Measurements from ENCODE around the gene PADI1. TPM values are rescaled to one million over a fixed set of nuclear protein-coding genes. Genes with fewer than 3 reads are reported as not detected.

The PADI1 gene
- total and polyA plus RNA-seq, 2 of the 8 experiments (the other 6 are each of a cell fraction or from before 2014, with no cell fraction given): 0.20 to 0.30 TPM

DNA sequence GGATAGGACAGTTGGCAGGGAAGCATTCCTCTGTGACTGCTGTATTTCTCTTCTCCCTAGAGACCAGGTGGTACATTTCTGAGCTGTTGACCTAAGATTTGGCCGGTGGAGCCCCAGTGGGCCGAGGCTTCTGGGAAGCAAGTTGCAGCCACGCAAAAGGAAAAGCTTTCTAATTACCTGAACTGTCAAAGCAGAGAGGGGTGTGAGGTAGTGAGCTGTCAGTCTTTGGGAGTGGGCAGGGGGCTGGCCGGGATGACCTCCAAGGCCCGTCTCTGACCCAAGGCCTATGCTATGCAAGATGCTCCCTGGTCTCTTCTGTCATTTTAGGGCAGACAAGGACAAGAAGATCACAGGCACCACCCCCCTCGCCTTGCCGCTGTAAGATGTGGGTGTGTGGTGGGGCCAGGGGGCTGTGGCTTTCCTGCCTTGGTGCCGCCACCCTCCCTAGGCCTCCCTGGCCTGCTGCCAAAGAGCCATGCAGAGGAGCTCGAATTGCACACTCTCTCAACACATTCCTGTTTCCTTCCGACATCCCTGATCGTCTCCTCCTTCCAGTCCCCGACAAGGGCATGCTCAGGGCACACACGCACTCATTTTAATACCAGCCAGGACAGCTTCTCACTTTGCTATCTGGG is 7.7 kb downstream of the PADI1 start:
- no peak overlapping the region for H2AK5ac ChIP-seq (ENCODE audit: low read depth, low read length)
- H3K18ac ChIP-seq (ENCODE audit: extremely low read depth, low read length): no peak overlapping the region
- no peak overlapping the region for H2BK15ac ChIP-seq (ENCODE audit: low read length)
- H3K4me1 ChIP-seq (replicated peaks in 1 of 4; ENCODE audit: control insufficient read depth in 3 of 4, insufficient read depth in 4 of 4, low read length in 3 of 4): peaks cover 0 to 14% (median 5%) of the 10 kb centered on the region in 4 experiments; a peak in 6 of 7 replicates
- H3K56ac ChIP-seq (replicated peaks; ENCODE audit: insufficient read length, low read depth, low read length): no peak overlapping the region
- H3K4ac ChIP-seq (replicated peaks; ENCODE audit: insufficient read length, low read depth, low read length): no peak overlapping the region
- no peak overlapping the region for H3K14ac ChIP-seq (ENCODE audit: insufficient read length)
- DNase-seq (ENCODE audit: low read depth in 1 of 2, low spot score in 2 of 2) (no peak), FAIRE-seq (no peak)
- CTCF ChIA-PET (ENCODE audit: partially characterized antibody): interaction anchor here (1.1 to 2.5 kb wide), 5 partner anchors 10 to 119 kb away, joined by 3 to 18 read pairs (median 6); no protein-coding TSS in a partner anchor
- no peak overlapping the region for H3K4me3 ChIP-seq (ENCODE audit: extremely low read depth in 1 of 4, insufficient read depth in 2 of 4, low read depth in 3 of 4, low read length in 4 of 4)
- H3K9me3 ChIP-seq (ENCODE audit: insufficient read depth in 2 of 2, low read depth in 1 of 2, low read length in 1 of 2): no peaks in the 10 kb centered on the region
- no peak overlapping the region for H2AFZ ChIP-seq (ENCODE audit: low read length)
- H3K23me2 ChIP-seq (ENCODE audit: low read depth, low read length): no peaks in the 10 kb centered on the region
- no peaks in the 10 kb centered on the region for H4K20me1 ChIP-seq (replicated peaks in 1 of 2; ENCODE audit: control insufficient read depth in 1 of 2, insufficient read depth in 2 of 2, low read length in 2 of 2)
- no peak overlapping the region for H2BK5ac ChIP-seq (ENCODE audit: low read depth, low read length)
- no peak overlapping the region for H4K91ac ChIP-seq (replicated peaks; ENCODE audit: insufficient read length, low read length)
- H3K23ac ChIP-seq (ENCODE audit: insufficient read length): no peak overlapping the region
- H2BK12ac ChIP-seq (ENCODE audit: low read depth, low read length): no peak overlapping the region
- H3K79me1 ChIP-seq (ENCODE audit: low read depth, low read length): no peaks in the 10 kb centered on the region; the same call in 1 of the 2 replicates
- no peaks in the 10 kb centered on the region for H3K36me3 ChIP-seq (ENCODE audit: control insufficient read depth in 2 of 4, insufficient read depth in 4 of 4, low read length in 3 of 4)
- H4K8ac ChIP-seq (ENCODE audit: extremely low read depth, insufficient read depth, low read length): no peak overlapping the region
- peak overlapping the region in 1 of 4 experiments; percentile 46; a peak in 1 of 7 replicates for H3K9ac ChIP-seq (replicated peaks in 1 of 4; ENCODE audit: extremely low read depth in 1 of 4, low read depth in 3 of 4, low read length in 3 of 4)
- no peak overlapping the region for H4K5ac ChIP-seq (ENCODE audit: insufficient read length, low read depth, low read length)
- POLR2A ChIA-PET (ENCODE audit: partially characterized antibody): interaction anchor here (1.0 kb wide), 1 partner anchor 27 kb away, joined by 3 read pairs; no protein-coding TSS in a partner anchor
- no peak overlapping the region for H2BK120ac ChIP-seq (replicated peaks; ENCODE audit: low read depth, low read length)
- 79% methylated on average over 13 of the region's 13 CpGs; no CpG with 5 or more reads in 1 of the 2 experiments for WGBS, 2 experiments (ENCODE audit: extremely low coverage in 1 of 2, insufficient coverage in 1 of 2, insufficient read length in 1 of 2, insufficient replicate concordance in 2 of 2, low coverage in 1 of 2, low lambda C conversion rate in 2 of 2, missing lambda C conversion rate in 1 of 2)
- H3K27me3 ChIP-seq (replicated peaks in 1 of 4; ENCODE audit: control insufficient read depth in 3 of 4, extremely low read depth in 1 of 4, insufficient read depth in 3 of 4, low read length in 3 of 4): peaks cover 0 to 3% (median 0%) of the 10 kb centered on the region in 4 experiments; a peak in 2 of 7 replicates
- H3K4me2 ChIP-seq (ENCODE audit: insufficient read depth in 1 of 2, low read depth in 2 of 2, low read length in 2 of 2): no peak overlapping the region
- H2BK20ac ChIP-seq (ENCODE audit: low read length): no peak overlapping the region
- H3K27ac ChIP-seq (ENCODE audit: low read depth, low read length): no peak overlapping the region
- no peaks in the 10 kb centered on the region for H3K79me2 ChIP-seq (ENCODE audit: control insufficient read depth in 1 of 2, insufficient read depth in 2 of 2, low read length in 2 of 2)
- TF ChIP-seq SIX5 (IDR thresholded peaks at IDR 0.05; ENCODE audit: low read depth, low read length): no peak
- TF ChIP-seq ZNF274 (IDR thresholded peaks at IDR 0.05; ENCODE audit: borderline replicate concordance, extremely low read depth, low read length): no peak
- TF ChIP-seq CHD2 (IDR thresholded peaks at IDR 0.05; ENCODE audit: low read length): no peak
- no peak for TF ChIP-seq PHF8 (conservative IDR thresholded peaks at IDR 0.05; ENCODE audit: low read depth, low read length)
- TF ChIP-seq SIRT6 (IDR thresholded peaks at IDR 0.05; ENCODE audit: low read length): no peak
- TF ChIP-seq MAFK (IDR thresholded peaks at IDR 0.05; ENCODE audit: low read depth, low read length): no peak
- no peak for TF ChIP-seq YY1 (IDR thresholded peaks at IDR 0.05; ENCODE audit: low read depth, low read length)
- TF ChIP-seq KDM5A (IDR thresholded peaks at IDR 0.05; ENCODE audit: low read length): no peak
- no peak for TF ChIP-seq CBX8 (IDR thresholded peaks at IDR 0.05; ENCODE audit: borderline replicate concordance, low read depth, low read length)
- no peak for TF ChIP-seq RNF2 (IDR thresholded peaks at IDR 0.05; ENCODE audit: borderline replicate concordance, low read depth, low read length, missing control alignments, poor library complexity, severe bottlenecking)
- TF ChIP-seq POLR2AphosphoS5 (IDR thresholded peaks at IDR 0.05; ENCODE audit: low read depth, low read length): no peak
- no peak for TF ChIP-seq ASH2L (IDR thresholded peaks at IDR 0.05; ENCODE audit: low read length)
- TF ChIP-seq FOSL1 (IDR thresholded peaks at IDR 0.05; ENCODE audit: insufficient read depth, low read depth, low read length): no peak
